NCI-H82 treated with DMSO at 0.1 percent for 48 hours (cell line): ENCODE data around the gene MKRN2.
"Not testable (repeated sequence)": the region's sequence is repeated elsewhere in the genome, so short reads cannot be mapped to it uniquely, and the experiment has no call there.

Source experiments
- DNase-seq: peaks from one replicate; lab custom pipeline; 2025; ENCODE audit not compliant: unreplicated experiment; lab: John Stamatoyannopoulos, UW

MKRN2 gene

GRCh38 chr3:12629560-12629959, 72.7 kb downstream of the MKRN2 start:
- no peak for DNase-seq

GRCh38 chr3:12630292-12630691, 73.4 kb downstream of the MKRN2 start:
- DNase-seq, result no peak

- not testable (repeated sequence) for DNase-seq
Observed at GRCh38 chr3:12630843-12631242, 74.0 kb downstream of the MKRN2 start.

- no peak for DNase-seq
Observed at GRCh38 chr3:12632523-12632922, 75.6 kb downstream of the MKRN2 start.

- no peak for DNase-seq
Observed at GRCh38 chr3:12633108-12633507, 76.2 kb downstream of the MKRN2 start.
